HG02763 (cell line): ENCODE results near the gene MYD88.
"Not testable (repeated sequence)": the region's sequence is repeated elsewhere in the genome, so short reads cannot be mapped to it uniquely, and the experiment has no call there.

Source experiments
- ATAC-seq: cut with Tn5 transposase; IDR thresholded peaks from one replicate; pipeline ENCODE4 v1.9.1; 2021; ENCODE audit warnings: mild to moderate bottlenecking, moderate library complexity; ENCODE audit not compliant: unreplicated experiment

Gene MYD88

GRCh38 chr3:38141173-38141951, 2.9 kb downstream of the MYD88 start:
- no peak for ATAC-seq

- ATAC-seq = no peak
Measured at GRCh38 chr3:38141952-38142273, 3.5 kb downstream of the MYD88 start.

DNA sequence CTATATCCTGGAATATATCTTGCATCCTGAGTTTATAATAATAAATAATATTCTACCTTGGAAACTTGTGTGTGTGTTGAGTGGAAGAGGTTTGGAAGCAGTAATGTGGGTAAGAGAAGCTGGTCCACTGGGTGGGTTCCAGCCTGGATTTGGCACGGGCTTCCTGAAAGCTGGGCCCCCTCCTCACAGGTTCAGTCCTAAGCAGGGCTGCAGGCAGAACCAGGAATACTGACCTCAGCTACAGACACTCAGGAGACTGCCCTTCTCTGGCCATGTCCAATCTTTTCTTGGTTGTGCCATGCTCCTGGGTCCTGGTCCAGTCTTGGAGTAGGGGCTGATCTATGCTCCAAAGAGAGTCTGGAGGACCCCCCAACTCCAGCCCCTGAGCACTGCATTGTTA, 4.5 kb downstream of the MYD88 start:
- ATAC-seq = no peak

GRCh38 chr3:38143511-38143910, 5.0 kb downstream of the MYD88 start:
- ATAC-seq = no peak

GRCh38 chr3:38146504-38146903, 8.0 kb downstream of the MYD88 start:
- ATAC-seq = no peak

DNA sequence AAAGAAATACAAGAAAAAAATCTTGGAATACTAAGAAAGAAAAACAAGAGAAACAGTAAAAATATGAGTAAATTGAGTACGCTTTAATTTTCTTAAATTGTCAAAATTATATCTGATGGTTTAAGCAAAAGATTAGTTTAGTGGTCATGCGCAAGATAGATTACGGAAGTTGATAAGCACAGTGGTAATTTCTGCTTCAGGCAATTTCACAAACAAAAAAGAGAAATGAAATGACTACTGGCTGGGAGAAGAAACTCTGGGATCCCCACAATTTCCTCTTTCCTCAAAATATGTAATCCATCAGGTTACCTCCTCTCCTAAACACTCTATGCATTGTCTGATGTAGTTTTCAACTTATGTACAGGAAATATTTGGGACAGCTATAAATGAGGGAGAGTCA, 9.0 kb downstream of the MYD88 start:
- no peak for ATAC-seq

DNA sequence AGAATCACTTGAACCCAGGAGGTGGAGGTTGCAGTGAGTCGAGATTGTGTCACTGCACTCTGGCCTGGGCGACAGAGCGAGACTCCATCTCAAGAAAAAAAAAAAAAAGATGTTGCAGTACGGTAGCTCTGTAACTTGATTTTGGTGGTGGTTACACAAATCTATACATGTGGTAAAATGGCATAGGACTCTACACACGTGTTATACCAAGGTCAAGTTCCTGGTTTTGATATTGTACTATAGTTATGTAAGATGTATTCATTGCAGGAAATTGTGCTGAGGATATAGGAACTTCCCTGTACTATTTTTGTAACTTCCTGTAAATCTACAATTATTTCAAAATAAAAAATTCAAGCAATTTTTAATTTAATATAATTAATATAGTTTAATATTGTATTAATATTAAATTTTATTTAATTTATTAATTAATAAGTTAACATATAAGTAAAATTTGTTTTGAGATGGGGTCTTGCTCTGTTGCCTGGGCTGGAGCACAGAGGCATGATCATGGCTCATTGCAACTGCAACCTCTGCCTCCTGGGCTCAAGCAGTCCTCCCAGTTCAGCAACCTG, 9.9 kb downstream of the MYD88 start:
- ATAC-seq = no peak

GRCh38 chr3:38149708-38150107, 11.2 kb downstream of the MYD88 start:
- ATAC-seq = no peak

DNA sequence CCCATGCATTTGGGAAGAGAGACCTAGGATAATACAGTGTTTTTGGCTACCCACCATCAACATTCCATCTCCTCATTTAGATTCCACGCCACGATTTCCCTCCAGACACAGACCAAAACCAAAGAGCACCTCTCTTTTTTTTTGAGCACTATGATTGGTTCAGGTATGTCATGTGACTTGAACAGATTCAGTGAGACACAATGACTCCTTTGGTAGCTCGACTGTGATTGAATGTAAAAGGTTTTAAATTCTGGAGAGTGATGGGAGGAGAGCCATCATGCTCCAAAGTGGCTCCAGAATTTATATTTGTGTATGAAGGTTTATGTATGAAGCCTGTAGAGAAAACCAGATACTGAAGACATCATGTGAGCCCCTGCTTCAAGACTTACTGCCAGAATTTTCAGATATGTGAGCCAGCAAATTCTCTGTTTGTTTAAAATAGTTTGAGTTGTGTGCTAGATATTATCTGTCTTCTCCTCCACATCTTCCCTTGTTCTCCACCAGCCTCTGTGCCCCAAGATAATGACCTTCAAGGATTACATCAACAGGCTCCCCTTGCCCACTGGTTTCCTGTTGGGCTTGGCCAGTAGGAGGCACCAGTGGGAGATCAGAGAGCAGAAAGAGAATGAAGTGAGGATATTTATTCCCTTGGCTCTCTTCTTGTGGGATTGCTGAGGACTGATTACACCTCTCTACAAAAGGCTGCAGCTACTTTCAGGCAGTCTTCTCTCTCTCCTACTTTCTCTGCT, 12.5 kb downstream of the MYD88 start:
- ATAC-seq = no peak

GRCh38 chr3:38151667-38152265, 13.3 kb downstream of the MYD88 start:
- ATAC-seq = no peak

DNA sequence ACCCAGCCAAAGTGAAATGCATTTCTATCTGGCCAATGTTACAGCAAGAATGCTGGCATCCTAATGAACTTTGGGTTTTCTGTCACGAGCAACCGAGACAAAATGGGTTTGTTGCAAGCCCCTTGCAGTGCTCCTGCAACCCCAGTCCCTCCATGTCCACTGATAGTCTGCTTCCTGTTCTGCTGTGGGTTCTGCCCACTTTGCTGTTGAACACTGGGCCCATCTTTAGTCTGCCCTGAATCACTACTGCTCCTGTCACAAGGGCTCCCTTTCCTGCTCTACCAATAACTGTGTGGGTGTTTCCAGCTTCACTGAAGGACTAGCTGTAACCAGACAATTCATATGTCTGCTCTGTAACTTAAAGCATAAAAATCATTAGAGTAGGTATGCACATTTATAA, 14.1 kb downstream of the MYD88 start:
- no peak for ATAC-seq

DNA sequence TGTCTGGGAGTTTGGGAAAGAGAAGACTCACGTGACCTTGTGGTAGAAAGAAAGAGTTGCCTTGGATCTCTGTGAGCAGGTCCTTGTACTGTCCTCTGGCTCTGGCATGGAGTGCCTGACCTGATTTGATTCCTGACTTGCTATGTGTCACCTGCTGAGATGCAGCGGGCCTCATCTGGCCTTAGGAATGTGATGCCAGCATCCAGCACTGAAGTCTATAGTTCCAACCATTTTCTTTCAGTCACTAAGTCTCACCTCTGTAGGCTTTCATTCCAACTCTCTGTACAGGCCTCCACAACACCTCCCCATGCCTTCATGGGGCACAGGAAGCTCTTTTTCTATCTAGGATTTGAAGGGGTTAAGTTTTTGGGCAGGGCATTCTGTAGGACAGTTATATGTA, 14.8 kb downstream of the MYD88 start:
- no peak for ATAC-seq

DNA sequence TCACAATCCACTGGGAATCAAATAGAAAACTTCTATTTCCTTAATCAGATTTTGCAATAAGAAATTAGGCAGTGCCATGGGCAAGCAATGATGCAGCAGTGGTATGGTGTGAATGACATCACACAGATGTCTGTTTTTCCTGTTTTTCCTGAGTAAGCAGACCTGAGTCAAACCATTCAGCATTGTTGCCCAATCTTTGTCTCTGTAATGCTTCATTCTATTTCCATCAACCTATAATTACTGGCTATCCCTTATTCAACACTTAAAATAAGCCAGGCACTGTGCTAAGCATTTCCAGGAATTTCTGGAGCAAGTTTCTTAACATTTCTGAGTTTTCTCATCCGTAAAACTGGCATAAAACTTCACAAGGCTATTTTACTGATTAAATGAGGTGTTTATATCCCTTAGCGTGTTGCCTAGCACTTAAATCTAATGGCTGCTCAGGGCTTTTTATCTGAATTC, 15.6 kb downstream of the MYD88 start:
- ATAC-seq = no peak

DNA sequence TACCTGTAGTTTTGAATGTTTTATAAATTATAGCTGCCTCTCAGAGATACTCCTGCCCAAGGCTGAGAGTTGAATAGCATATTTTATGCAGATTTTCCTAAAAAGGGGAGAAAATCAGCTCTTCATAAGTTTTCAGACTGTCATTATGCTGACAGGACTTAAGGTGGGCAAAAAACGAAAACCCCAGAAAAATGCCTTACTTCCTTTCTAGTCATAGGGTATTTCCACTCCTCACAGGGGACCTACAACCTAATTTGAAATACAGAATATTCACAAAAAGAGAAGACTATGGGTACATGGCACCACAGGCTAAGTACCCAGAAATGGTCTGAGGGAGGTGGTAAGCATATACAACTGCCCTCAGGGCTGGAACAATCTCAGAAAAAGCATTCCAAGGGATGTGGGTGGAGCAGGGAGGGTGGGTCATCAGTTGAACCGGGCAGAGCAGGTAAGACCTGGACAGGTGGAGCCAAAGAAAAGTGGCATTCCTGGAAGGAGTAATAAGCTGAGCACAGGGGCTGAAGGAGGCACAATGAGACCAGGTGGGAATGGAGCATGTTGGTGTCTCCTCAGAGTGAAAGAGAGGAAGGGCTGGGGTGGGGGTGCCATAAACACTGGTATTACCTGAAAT, 16.3 kb downstream of the MYD88 start:
- no peak for ATAC-seq

DNA sequence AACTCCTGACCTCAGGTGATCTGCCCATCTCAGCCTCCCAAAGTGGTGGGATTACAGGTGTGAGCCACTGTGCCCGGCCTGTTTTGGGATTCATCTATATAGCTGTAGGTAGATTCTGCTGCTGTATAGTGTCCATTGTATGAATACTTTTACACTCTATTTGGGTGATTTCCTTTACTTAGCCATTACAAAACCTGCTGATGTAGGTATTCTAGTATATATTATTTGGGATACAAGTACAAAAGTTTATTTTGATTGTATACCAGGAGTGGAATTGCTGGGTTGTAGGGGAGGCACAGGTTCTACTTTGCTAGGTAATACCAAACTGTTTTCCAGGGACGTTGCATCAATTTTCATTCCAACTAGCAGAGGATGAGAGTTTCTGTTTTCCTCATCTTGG, 17.4 kb downstream of the MYD88 start:
- no peak for ATAC-seq

GRCh38 chr3:38157117-38157516, 18.7 kb downstream of the MYD88 start:
- no peak for ATAC-seq

GRCh38 chr3:38157595-38157994, 19.1 kb downstream of the MYD88 start:
- no peak for ATAC-seq

DNA sequence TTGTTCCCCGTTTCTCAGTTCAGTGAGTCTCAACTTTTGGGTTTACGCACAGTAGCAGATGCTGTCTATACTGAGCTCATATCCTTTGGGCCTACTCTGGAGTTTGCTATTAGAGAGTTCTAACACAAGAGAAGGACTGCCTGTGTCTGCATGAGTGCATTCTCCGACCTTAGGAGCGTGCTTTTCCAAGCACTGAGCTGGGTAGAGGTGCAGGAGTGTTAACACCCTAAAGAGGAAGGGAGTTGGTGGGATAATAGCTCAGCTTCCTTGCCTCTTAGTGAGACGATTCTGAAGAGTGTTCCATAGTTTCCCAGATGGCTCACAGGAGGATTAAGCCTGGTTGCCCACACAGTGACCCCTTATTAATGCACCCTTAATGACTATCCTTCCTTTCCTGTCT, 20.0 kb downstream of the MYD88 start:
- no peak for ATAC-seq

- not testable (repeated sequence) for ATAC-seq
Measured at GRCh38 chr3:38160704-38161103, 22.2 kb downstream of the MYD88 start.

DNA sequence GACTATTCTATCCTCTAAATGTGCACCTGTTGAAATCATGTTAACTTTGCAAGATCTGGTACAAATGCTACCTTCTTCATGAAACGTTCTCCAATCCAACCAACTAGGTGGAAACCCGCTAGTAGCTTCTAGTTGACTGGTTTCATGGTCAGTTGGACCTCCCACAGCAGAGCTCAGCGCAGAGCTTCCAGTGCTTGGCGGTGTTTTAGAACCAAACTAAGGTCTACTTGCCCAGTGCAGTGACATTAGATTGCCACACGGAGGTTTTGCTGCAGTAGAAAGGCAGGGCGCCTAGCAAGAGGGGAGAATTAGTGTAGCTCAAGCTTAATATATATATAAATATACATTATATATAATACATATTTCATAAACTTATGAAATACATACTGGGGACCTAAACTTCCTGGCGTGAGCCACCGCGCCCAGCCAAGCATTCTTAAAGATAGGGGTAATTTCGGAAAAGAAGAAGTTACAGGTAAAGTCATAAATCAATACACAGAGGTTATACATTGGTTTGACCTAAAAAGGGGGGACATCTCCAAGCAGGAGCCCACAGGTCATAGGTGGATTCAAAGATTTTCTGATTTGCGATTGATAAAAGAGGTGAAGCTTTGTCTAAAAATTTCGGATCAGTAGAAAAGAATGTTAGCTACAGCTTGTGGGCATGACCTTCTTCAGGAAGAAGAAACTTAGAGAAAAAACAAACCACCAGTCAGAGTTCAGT, 24.8 kb downstream of the MYD88 start:
- no peak for ATAC-seq
